Nephron progenitor cell (in vitro differentiated cells): ENCODE data around the gene STARD8.
A peak's percentile ranks its signal among the peaks of the same experiment; 100 is the strongest.
"Not testable (repeated sequence)": the region's sequence is repeated elsewhere in the genome, so short reads cannot be mapped to it uniquely, and the experiment has no call there.

Experiments
- DNase-seq: peaks from one replicate; pipeline ENCODE4 v3.0.0; 2021
- H3K27ac Mint-ChIP-seq: 2 replicates; pipeline ENCODE4 v1.8.0; 2021; ENCODE audit warnings: mild to moderate bottlenecking, moderate library complexity, mixed read lengths
- H3K27me3 Mint-ChIP-seq: 2 replicates; pipeline ENCODE4 v1.8.0; 2021; ENCODE audit warnings: mild to moderate bottlenecking, low read depth, mixed read lengths; ENCODE audit not compliant: poor library complexity
- H3K36me3 Mint-ChIP-seq: 2 replicates; pipeline ENCODE4 v1.8.0; 2021; ENCODE audit warnings: low read depth, mixed read lengths
- H3K4me1 Mint-ChIP-seq: 2 replicates; pipeline ENCODE4 v1.8.0; 2021; ENCODE audit warnings: mixed read lengths
- H3K4me3 Mint-ChIP-seq: 2 replicates; pipeline ENCODE4 v1.8.0; 2021; ENCODE audit warnings: mild to moderate bottlenecking, moderate library complexity, mixed read lengths
- H3K9me3 Mint-ChIP-seq: 2 replicates; pipeline ENCODE4 v1.8.0; 2021; ENCODE audit warnings: mild to moderate bottlenecking, moderate library complexity, mixed read lengths
- TF ChIP-seq, protein P1 (sequence below): fragments of 200-600 bp; sonication (generic); IDR thresholded peaks from 2 replicates; pipeline ENCODE4 v1.5.0; 2021; ENCODE audit warnings: antibody characterized with exemption

Gene STARD8

GRCh38 chrX:68683580-68683979, 36.1 kb downstream of the STARD8 start:
- TF ChIP-seq, protein P1, sequence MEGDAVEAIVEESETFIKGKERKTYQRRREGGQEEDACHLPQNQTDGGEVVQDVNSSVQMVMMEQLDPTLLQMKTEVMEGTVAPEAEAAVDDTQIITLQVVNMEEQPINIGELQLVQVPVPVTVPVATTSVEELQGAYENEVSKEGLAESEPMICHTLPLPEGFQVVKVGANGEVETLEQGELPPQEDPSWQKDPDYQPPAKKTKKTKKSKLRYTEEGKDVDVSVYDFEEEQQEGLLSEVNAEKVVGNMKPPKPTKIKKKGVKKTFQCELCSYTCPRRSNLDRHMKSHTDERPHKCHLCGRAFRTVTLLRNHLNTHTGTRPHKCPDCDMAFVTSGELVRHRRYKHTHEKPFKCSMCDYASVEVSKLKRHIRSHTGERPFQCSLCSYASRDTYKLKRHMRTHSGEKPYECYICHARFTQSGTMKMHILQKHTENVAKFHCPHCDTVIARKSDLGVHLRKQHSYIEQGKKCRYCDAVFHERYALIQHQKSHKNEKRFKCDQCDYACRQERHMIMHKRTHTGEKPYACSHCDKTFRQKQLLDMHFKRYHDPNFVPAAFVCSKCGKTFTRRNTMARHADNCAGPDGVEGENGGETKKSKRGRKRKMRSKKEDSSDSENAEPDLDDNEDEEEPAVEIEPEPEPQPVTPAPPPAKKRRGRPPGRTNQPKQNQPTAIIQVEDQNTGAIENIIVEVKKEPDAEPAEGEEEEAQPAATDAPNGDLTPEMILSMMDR = no peak
- H3K27ac Mint-ChIP-seq = no peak overlapping the region

GRCh38 chrX:68684291-68684918, 36.9 kb downstream of the STARD8 start:
- peak; percentile 29 for DNase-seq

More at GRCh38 chrX:68683580-68683979, 36.1 kb downstream of the STARD8 start:
- peaks cover 45% of the 10 kb centered on the region for H3K4me1 Mint-ChIP-seq
- no peaks in the 10 kb centered on the region for H3K36me3 Mint-ChIP-seq
- DNase-seq = no peak
- no peaks in the 10 kb centered on the region for H3K27me3 Mint-ChIP-seq
- no peak overlapping the region for H3K4me3 Mint-ChIP-seq
- H3K9me3 Mint-ChIP-seq = peaks cover 52% of the 10 kb centered on the region

GRCh38 chrX:68684919-68685304, 37.4 kb downstream of the STARD8 start:
- H3K27ac Mint-ChIP-seq = no peak overlapping the region
- H3K36me3 Mint-ChIP-seq = no peaks in the 10 kb centered on the region
- DNase-seq = no peak
- H3K4me3 Mint-ChIP-seq = peak overlapping the region; percentile 54
- H3K9me3 Mint-ChIP-seq = peaks cover 44% of the 10 kb centered on the region
- peaks cover 44% of the 10 kb centered on the region for H3K4me1 Mint-ChIP-seq
- TF ChIP-seq, protein P1 = no peak
- H3K27me3 Mint-ChIP-seq = no peaks in the 10 kb centered on the region

More at GRCh38 chrX:68684291-68684918, 36.9 kb downstream of the STARD8 start:
- TF ChIP-seq, protein P1 = no peak
- H3K4me3 Mint-ChIP-seq = no peak overlapping the region
- no peaks in the 10 kb centered on the region for H3K27me3 Mint-ChIP-seq
- H3K9me3 Mint-ChIP-seq = peaks cover 44% of the 10 kb centered on the region
- H3K4me1 Mint-ChIP-seq = peaks cover 42% of the 10 kb centered on the region
- H3K27ac Mint-ChIP-seq = no peak overlapping the region
- H3K36me3 Mint-ChIP-seq = no peaks in the 10 kb centered on the region

GRCh38 chrX:68685685-68686084, 38.2 kb downstream of the STARD8 start:
- peak overlapping the region; percentile 79 for H3K4me3 Mint-ChIP-seq
- TF ChIP-seq, protein P1 = no peak
- no peak for DNase-seq
- H3K36me3 Mint-ChIP-seq = no peaks in the 10 kb centered on the region
- no peak overlapping the region for H3K27ac Mint-ChIP-seq
- H3K27me3 Mint-ChIP-seq = no peaks in the 10 kb centered on the region
- peaks cover 38% of the 10 kb centered on the region for H3K4me1 Mint-ChIP-seq
- H3K9me3 Mint-ChIP-seq = peaks cover 43% of the 10 kb centered on the region

- no peaks in the 10 kb centered on the region for H3K27me3 Mint-ChIP-seq
- no peaks in the 10 kb centered on the region for H3K36me3 Mint-ChIP-seq
- peaks cover 43% of the 10 kb centered on the region for H3K9me3 Mint-ChIP-seq
- H3K4me3 Mint-ChIP-seq = peak overlapping the region; percentile 83
- TF ChIP-seq, protein P1 = no peak
- no peak overlapping the region for H3K27ac Mint-ChIP-seq
- H3K4me1 Mint-ChIP-seq = peaks cover 31% of the 10 kb centered on the region
- DNase-seq = peak; percentile 67
Measured at GRCh38 chrX:68686097-68686977, 38.9 kb downstream of the STARD8 start.

- peaks cover 33% of the 10 kb centered on the region for H3K4me1 Mint-ChIP-seq
- peaks cover 43% of the 10 kb centered on the region for H3K9me3 Mint-ChIP-seq
- H3K4me3 Mint-ChIP-seq, H3K27me3 Mint-ChIP-seq, H3K36me3 Mint-ChIP-seq, H3K27ac Mint-ChIP-seq, DNase-seq: not testable (repeated sequence)
Measured at GRCh38 chrX:68688931-68689330, 41.5 kb downstream of the STARD8 start.
